ENCODE measurements around the gene HDHD5. TPM values are rescaled to one million over a fixed set of nuclear protein-coding genes. Genes with fewer than 3 reads are reported as not detected.

The HDHD5 gene
- total RNA-seq, 4 donors from 2014 or later = 29.9 to 45.1 (median 38.8) TPM

- no peak overlapping the region for H3K27ac ChIP-seq (replicated peaks in 1 of 4)
- H3K4me3 ChIP-seq = no peak overlapping the region
- H3K27me3 ChIP-seq = no peaks in the 10 kb centered on the region
- intact Hi-C loops (cut with DNase I) = no loop called here
- H3K36me3 ChIP-seq = no peaks in the 10 kb centered on the region
- peaks cover 7 to 27% (median 21%) of the 10 kb centered on the region in 4 donors for H3K4me1 ChIP-seq
- no peaks in the 10 kb centered on the region for H3K9me3 ChIP-seq
- WGBS = 46% methylated on average over 7 of the region's 7 CpGs
- TF ChIP-seq EP300 (IDR thresholded peaks at IDR 0.05) = no peak
- TF ChIP-seq POLR2AphosphoS5 (IDR thresholded peaks at IDR 0.05) = no peak
- TF ChIP-seq CTCF (IDR thresholded peaks at IDR 0.05) = no peak
- no peak for TF ChIP-seq POLR2A (IDR thresholded peaks at IDR 0.05; ENCODE audit: low read depth)
- no peak for DNase-seq (ENCODE audit: extremely low spot score)
Measured at GRCh38 chr22:17167486-17167885, 8.4 kb upstream of the HDHD5 start.

DNA sequence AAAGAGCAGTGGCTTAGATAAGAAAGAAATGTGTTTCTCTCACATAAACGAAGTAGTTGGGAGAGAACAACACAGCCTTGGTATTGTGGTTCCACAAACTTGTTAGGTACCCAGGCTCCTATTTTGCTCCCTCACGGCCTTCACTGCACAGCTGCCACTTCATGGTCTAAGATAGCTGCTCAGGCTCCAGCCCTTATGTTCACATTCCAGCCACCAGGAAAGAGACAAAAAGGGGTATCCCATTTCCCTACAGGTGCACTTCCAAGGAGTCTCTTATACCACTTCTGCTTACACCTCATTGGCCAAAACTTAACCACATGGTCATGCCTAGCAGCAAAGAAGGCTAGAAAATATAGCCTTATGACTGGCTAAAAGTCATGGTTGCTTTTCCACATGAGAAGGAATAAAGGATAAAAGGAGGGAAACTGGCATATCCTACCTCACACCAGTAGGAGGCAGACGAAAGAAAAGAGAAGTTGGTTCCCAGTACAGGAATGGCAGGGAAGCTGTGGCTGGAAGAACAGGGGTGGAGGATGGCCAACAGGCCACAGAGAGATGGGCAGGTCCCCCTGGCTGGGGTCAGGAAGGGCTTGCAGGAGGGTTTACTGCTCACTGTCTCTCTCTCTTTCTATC, 5.4 kb upstream of the HDHD5 start:
- no peaks in the 10 kb centered on the region for H3K36me3 ChIP-seq
- no peak for DNase-seq (ENCODE audit: extremely low spot score)
- no peak overlapping the region for H3K4me3 ChIP-seq
- H3K9me3 ChIP-seq = no peaks in the 10 kb centered on the region
- WGBS = 85% methylated on average over 3 of the region's 3 CpGs
- H3K27me3 ChIP-seq = no peaks in the 10 kb centered on the region
- no peak overlapping the region for H3K27ac ChIP-seq (replicated peaks in 1 of 4)
- TF ChIP-seq POLR2A (IDR thresholded peaks at IDR 0.05; ENCODE audit: low read depth) (no peak), CTCF (IDR thresholded peaks at IDR 0.05) (no peak), POLR2AphosphoS5 (IDR thresholded peaks at IDR 0.05) (no peak), EP300 (IDR thresholded peaks at IDR 0.05) (no peak)
- intact Hi-C loops (cut with DNase I) = no loop called here
- peaks cover 10 to 16% (median 14%) of the 10 kb centered on the region in 4 donors for H3K4me1 ChIP-seq

- H3K27ac ChIP-seq (replicated peaks in 1 of 4) = no peak overlapping the region
- intact Hi-C loops (cut with DNase I) = no loop called here
- 95% methylated on average over 8 of the region's 8 CpGs for WGBS
- DNase-seq (ENCODE audit: extremely low spot score) = no peak
- peaks cover 16 to 26% (median 23%) of the 10 kb centered on the region in 4 donors for H3K4me1 ChIP-seq
- H3K36me3 ChIP-seq = no peaks in the 10 kb centered on the region
- no peak for TF ChIP-seq POLR2A (IDR thresholded peaks at IDR 0.05; ENCODE audit: low read depth)
- no peak for TF ChIP-seq CTCF (IDR thresholded peaks at IDR 0.05)
- no peak for TF ChIP-seq EP300 (IDR thresholded peaks at IDR 0.05)
- TF ChIP-seq POLR2AphosphoS5 (IDR thresholded peaks at IDR 0.05) = no peak
- no peak overlapping the region for H3K4me3 ChIP-seq
- no peaks in the 10 kb centered on the region for H3K27me3 ChIP-seq
- H3K9me3 ChIP-seq = no peaks in the 10 kb centered on the region
Measured at GRCh38 chr22:17162731-17163130, 3.7 kb upstream of the HDHD5 start.

GRCh38 chr22:17161991-17162390, 2.9 kb upstream of the HDHD5 start:
- no peak for TF ChIP-seq CTCF (IDR thresholded peaks at IDR 0.05)
- no peak for TF ChIP-seq POLR2AphosphoS5 (IDR thresholded peaks at IDR 0.05)
- TF ChIP-seq POLR2A (IDR thresholded peaks at IDR 0.05; ENCODE audit: low read depth) = no peak
- TF ChIP-seq EP300 (IDR thresholded peaks at IDR 0.05) = no peak
- no peak overlapping the region for H3K4me3 ChIP-seq
- H3K4me1 ChIP-seq = peaks cover 21 to 27% (median 25%) of the 10 kb centered on the region in 4 donors
- intact Hi-C loops (cut with DNase I) = no loop called here
- no peaks in the 10 kb centered on the region for H3K36me3 ChIP-seq
- WGBS = 92% methylated on average over 3 of the region's 3 CpGs
- H3K9me3 ChIP-seq = no peaks in the 10 kb centered on the region
- DNase-seq (ENCODE audit: extremely low spot score) = no peak
- no peaks in the 10 kb centered on the region for H3K27me3 ChIP-seq
- no peak overlapping the region for H3K27ac ChIP-seq (replicated peaks in 1 of 4)
